K562 (cell line): ENCODE measurements around the gene KIAA2012.

Experiments used
- CC2D1A ChIP-seq: fragments of 450-650 bp; IDR thresholded peaks from 2 replicates; pipeline ENCODE4 v1.6.1; 2017; ENCODE audit warnings: mild to moderate bottlenecking
- CEBPB ChIP-seq: fragments of 450-650 bp; IDR thresholded peaks from 2 replicates; pipeline ENCODE4 v1.6.1; 2016; ENCODE audit warnings: missing genetic modification characterization, missing compliant biosample characterization
- EHMT2 ChIP-seq: fragments of 450-650 bp; IDR thresholded peaks from 2 replicates; pipeline ENCODE4 v1.6.1; 2018; ENCODE audit warnings: antibody characterized with exemption
- FOXP1 ChIP-seq: sonication (generic); formaldehyde crosslinking; IDR thresholded peaks from 2 replicates; pipeline ENCODE4 v1.8.0; 2022; ENCODE audit warnings: mild to moderate bottlenecking, missing genetic modification reagents
- KDM1A ChIP-seq, 2 experiments: fragments of 450-650 bp; IDR thresholded peaks; 2 replicates each; pipeline ENCODE4 v1.6.1; 2016; ENCODE audit warnings: mild to moderate bottlenecking in 2 of 2
- KLF13 ChIP-seq: fragments of 450-650 bp; IDR thresholded peaks from 2 replicates; pipeline ENCODE4 v1.6.1; 2016; ENCODE audit warnings: missing genetic modification characterization, low read depth, mild to moderate bottlenecking, missing compliant biosample characterization, moderate library complexity, borderline replicate concordance
- MXI1 ChIP-seq: IDR thresholded peaks from 2 replicates; pipeline ENCODE4 v1.6.1; 2011; ENCODE audit warnings: low read depth, mild to moderate bottlenecking, improper control_type of control experiment, low read length
- POLR2A ChIP-seq: fragments of 450-650 bp; conservative IDR thresholded peaks from 2 replicates; pipeline ENCODE4 v1.6.1; 2016
- SMC3 ChIP-seq: conservative IDR thresholded peaks from 2 replicates; pipeline ENCODE4 v1.6.1; 2011; ENCODE audit warnings: low read depth, low read length, improper control_type of control experiment; ENCODE audit not compliant: insufficient read depth
- STAT5B ChIP-seq: fragments of 250-450 bp; sonication (Bioruptor Pico); IDR thresholded peaks from 2 replicates; pipeline ENCODE4 v1.8.0; 2021; ENCODE audit warnings: mild to moderate bottlenecking, inconsistent platforms
- ZZZ3 ChIP-seq: fragments of 450-650 bp; IDR thresholded peaks from 2 replicates; pipeline ENCODE4 v1.6.1; 2016; ENCODE audit warnings: antibody characterized with exemption, mild to moderate bottlenecking, moderate library complexity
- TF ChIP-seq, protein P1 (sequence below): fragments of 250-450 bp; sonication (Bioruptor Pico); IDR thresholded peaks from 2 replicates; pipeline ENCODE4 v1.8.0; 2022; ENCODE audit warnings: moderate library complexity, mild to moderate bottlenecking, inconsistent platforms

- TF ChIP-seq KLF13 (tag) (no peak), MXI1 (no peak), POLR2A (no peak), CEBPB (tag) (no peak), SMC3 (no peak), ZZZ3 (no peak), KDM1A (IDR thresholded peaks at IDR 0.05) (no peak), STAT5B (no peak), FOXP1 (CRISPR knock-in tag) (no peak), CC2D1A (no peak), EHMT2 (no peak)
- TF ChIP-seq, protein P1, sequence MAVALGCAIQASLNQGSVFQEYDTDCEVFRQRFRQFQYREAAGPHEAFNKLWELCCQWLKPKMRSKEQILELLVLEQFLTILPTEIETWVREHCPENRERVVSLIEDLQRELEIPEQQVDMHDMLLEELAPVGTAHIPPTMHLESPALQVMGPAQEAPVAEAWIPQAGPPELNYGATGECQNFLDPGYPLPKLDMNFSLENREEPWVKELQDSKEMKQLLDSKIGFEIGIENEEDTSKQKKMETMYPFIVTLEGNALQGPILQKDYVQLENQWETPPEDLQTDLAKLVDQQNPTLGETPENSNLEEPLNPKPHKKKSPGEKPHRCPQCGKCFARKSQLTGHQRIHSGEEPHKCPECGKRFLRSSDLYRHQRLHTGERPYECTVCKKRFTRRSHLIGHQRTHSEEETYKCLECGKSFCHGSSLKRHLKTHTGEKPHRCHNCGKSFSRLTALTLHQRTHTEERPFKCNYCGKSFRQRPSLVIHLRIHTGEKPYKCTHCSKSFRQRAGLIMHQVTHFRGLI (CRISPR knock-in tag): no peak
Measured at GRCh38 chr2:202115479-202115971, 42.5 kb downstream of the KIAA2012 start.
